HCT116 (cell line): ENCODE data around the gene TCFL5. TPM values are rescaled to one million over a fixed set of nuclear protein-coding genes. Genes with fewer than 3 reads are reported as not detected.

ENCODE experiments used
- ATAC-seq: fragments of 200-7000 bp; cut with Tn5 transposase; 2 replicates; pipeline ENCODE4 v1.9.1; 2020; ENCODE audit warnings: mild to moderate bottlenecking, moderate library complexity
- BruUV-seq: library from RNA; stranded (reverse); fragments of 400-500 nt; replicated peaks from 2 replicates; lab custom pipeline; 2021; lab: Mats Ljungman, UMichigan
- CTCF ChIA-PET: fragments of 300-600 bp; sonication (Branson Sonifier 250); formaldehyde crosslinking; loops from one replicate; lab custom pipeline; 2021; ENCODE audit warnings: antibody characterized with exemption; lab: Charles Lee
- POLR2A ChIA-PET: fragments of 300-600, 350-600 bp; sonication (Branson Sonifier 250); formaldehyde crosslinking; loops from one replicate; lab custom pipeline; 2021; ENCODE audit warnings: antibody characterized with exemption; lab: Charles Lee
- RAD21 ChIA-PET, 2 experiments: fragments of 300-600 bp; sonication (Branson Sonifier 250); formaldehyde crosslinking; loops; one replicate each; lab custom pipeline; 2023; ENCODE audit warnings: low total read pairs in 2 of 2; ENCODE audit not compliant: uncharacterized antibody in 2 of 2, unreplicated experiment in 2 of 2, low non-redundant PET in 1 of 2; lab: Charles Lee
- DNase-seq: peaks from one replicate; pipeline ENCODE4 v3.0.0-alpha.2; 2010; ENCODE audit warnings: low read depth, low spot score
- H2AFZ ChIP-seq: fragments of 200-600 bp; shearing (Covaris generic), sonication (generic); 2 replicates; pipeline ENCODE4 v1.6.1; 2017; ENCODE audit warnings: low read depth, mixed run types, mixed read lengths, antibody characterized with exemption, low read length; ENCODE audit not compliant: poor library complexity, severe bottlenecking
- H3K27ac ChIP-seq: 2 replicates; pipeline ENCODE4 v1.5.1; 2012; ENCODE audit warnings: low read depth, low read length
- H3K27me3 ChIP-seq: fragments of 200-600 bp; sonication (generic); 2 replicates; pipeline ENCODE4 v1.6.1; 2016; ENCODE audit warnings: mixed run types, low read length, mixed read lengths; ENCODE audit not compliant: insufficient read depth
- H3K36me3 ChIP-seq, 2 experiments: fragments of 200-500 bp in 1 of 2; fragments of 200-600 bp in 1 of 2; sonication (Bioruptor generic) in 1 of 2; sonication (generic) in 1 of 2; 2 replicates each; pipeline versions ENCODE4 v1.5.1 to v1.6.1; 2014 to 2016; ENCODE audit warnings: low read length in 2 of 2, inconsistent platforms in 1 of 2, mixed read lengths in 1 of 2, mixed run types in 1 of 2; ENCODE audit not compliant: insufficient read depth in 2 of 2, control insufficient read depth in 1 of 2
- H3K4me1 ChIP-seq, 2 experiments: fragments of 200-600 bp in 1 of 2; sonication (generic) in 1 of 2; 2 replicates each; pipeline versions ENCODE4 v1.5.1 to v1.6.1; 2012 to 2017; ENCODE audit warnings: low read length in 2 of 2, inconsistent platforms in 1 of 2, mild to moderate bottlenecking in 1 of 2, mixed read lengths in 1 of 2, mixed run types in 1 of 2, moderate library complexity in 1 of 2; ENCODE audit not compliant: insufficient read depth in 2 of 2, control insufficient read depth in 1 of 2
- H3K4me2 ChIP-seq: fragments of 200-600 bp; sonication (generic); 2 replicates; pipeline ENCODE4 v1.6.1; 2017; ENCODE audit warnings: mixed run types, low read length, mixed read lengths
- H3K4me3 ChIP-seq, 2 experiments: fragments of 200-600 bp in 1 of 2; sonication (generic) in 1 of 2; replicated peaks in 1 of 2; 2 replicates each; pipeline ENCODE4 v1.5.1; 2011 to 2016; ENCODE audit warnings: low read length in 2 of 2, control low read depth in 1 of 2, low read depth in 1 of 2, mild to moderate bottlenecking in 1 of 2, mixed read lengths in 1 of 2, mixed run types in 1 of 2
- H3K79me2 ChIP-seq: fragments of 200-600 bp; sonication (generic); 2 replicates; pipeline ENCODE4 v1.6.1; 2017; ENCODE audit warnings: mild to moderate bottlenecking, mixed run types, low read length, moderate library complexity, mixed read lengths; ENCODE audit not compliant: insufficient read depth
- H3K9ac ChIP-seq: fragments of 200-600 bp; sonication (generic); 2 replicates; pipeline ENCODE4 v1.6.1; 2016; ENCODE audit warnings: low read length, mixed read lengths
- H3K9me2 ChIP-seq: fragments of 200-600 bp; sonication (generic), shearing (Covaris generic); 2 replicates; pipeline ENCODE4 v1.6.1; 2017; ENCODE audit warnings: mixed run types, mild to moderate bottlenecking, moderate library complexity; ENCODE audit not compliant: insufficient read depth
- H3K9me3 ChIP-seq, 2 experiments: fragments of 200-500 bp in 1 of 2; fragments of 200-600 bp in 1 of 2; sonication (Bioruptor generic) in 1 of 2; sonication (generic) in 1 of 2; 2 replicates each; pipeline ENCODE4 v1.6.1; 2014 to 2017; ENCODE audit warnings: low read length in 2 of 2, mixed read lengths in 2 of 2, inconsistent platforms in 1 of 2, low read depth in 1 of 2, mild to moderate bottlenecking in 1 of 2, mixed run types in 1 of 2, moderate library complexity in 1 of 2; ENCODE audit not compliant: control insufficient read depth in 1 of 2, insufficient read depth in 1 of 2
- H4K20me1 ChIP-seq: fragments of 200-600 bp; sonication (generic), shearing (Covaris generic); 2 replicates; pipeline ENCODE4 v1.6.1; 2017; ENCODE audit warnings: mixed run types, mild to moderate bottlenecking, moderate library complexity; ENCODE audit not compliant: insufficient read depth
- CBX3 ChIP-seq: IDR thresholded peaks from 2 replicates; pipeline ENCODE4 v1.6.1; 2012; ENCODE audit warnings: low read depth
- CEBPB ChIP-seq: IDR thresholded peaks from 2 replicates; pipeline ENCODE4 v1.6.1; 2012; ENCODE audit warnings: low read depth
- CTCF ChIP-seq, 3 experiments: fragments of 200-600 bp in 1 of 3; sonication (generic) in 1 of 3; IDR thresholded peaks in 2 of 3; conservative IDR thresholded peaks in 1 of 3; 2 replicates each; pipeline ENCODE4 v1.5.1; 2012 to 2017; ENCODE audit warnings: low read depth in 2 of 3, low read length in 2 of 3, antibody characterized with exemption in 1 of 3, borderline replicate concordance in 1 of 3, control low read depth in 1 of 3, mild to moderate bottlenecking in 1 of 3, mixed read lengths in 1 of 3, mixed run types in 1 of 3, moderate library complexity in 1 of 3; ENCODE audit not compliant: insufficient read depth in 1 of 3
- ELF1 ChIP-seq: IDR thresholded peaks from 2 replicates; pipeline ENCODE4 v1.6.1; 2012; ENCODE audit warnings: low read depth, borderline replicate concordance
- EZH2 ChIP-seq: fragments of 200-600 bp; sonication (generic); IDR thresholded peaks from 2 replicates; pipeline ENCODE4 v1.6.1; 2017; ENCODE audit warnings: antibody characterized with exemption, mixed run types
- MAX ChIP-seq: IDR thresholded peaks from 2 replicates; pipeline ENCODE4 v1.6.1; 2012
- POLR2AphosphoS5 ChIP-seq: IDR thresholded peaks from 2 replicates; pipeline ENCODE4 v1.6.1; 2011; ENCODE audit warnings: mild to moderate bottlenecking, low read depth, low read length, moderate library complexity
- RAD21 ChIP-seq: IDR thresholded peaks from 2 replicates; pipeline ENCODE4 v1.6.1; 2012; ENCODE audit warnings: low read depth, mild to moderate bottlenecking
- SIN3A ChIP-seq: IDR thresholded peaks from 2 replicates; pipeline ENCODE4 v1.6.1; 2012; ENCODE audit warnings: low read depth
- SP1 ChIP-seq: IDR thresholded peaks from 2 replicates; pipeline ENCODE4 v1.6.1; 2012; ENCODE audit warnings: low read depth
- TCF7L2 ChIP-seq: IDR thresholded peaks from 2 replicates; pipeline ENCODE4 v1.7.0; 2011; ENCODE audit warnings: borderline replicate concordance, inconsistent platforms; ENCODE audit not compliant: insufficient read depth, insufficient read length; ENCODE audit errors: extremely low read depth
- ZBTB33 ChIP-seq: IDR thresholded peaks from 2 replicates; pipeline ENCODE4 v1.6.1; 2011; ENCODE audit warnings: mild to moderate bottlenecking, low read length, moderate library complexity; ENCODE audit not compliant: insufficient replicate concordance; ENCODE audit errors: extremely low read depth
- ZNF274 ChIP-seq: fragments of 200-500 bp; sonication (Bioruptor generic); IDR thresholded peaks from 2 replicates; pipeline ENCODE4 v1.6.1; 2014; ENCODE audit warnings: mild to moderate bottlenecking, low read depth, low read length, inconsistent platforms
- intact Hi-C: fragments of 100-400 bp; cut with micrococcal nuclease; formaldehyde crosslinking; loops from 2 replicates; pipeline ENCODE4 v1.10.0; 2022
- total RNA-seq: library from RNA; stranded (reverse); gene quantifications from one replicate; pipeline ENCODE4 v1.2.1, GENCODE V29; 2021; ENCODE audit not compliant: unreplicated experiment

Gene TCFL5
- total RNA-seq, 1 experiment from 2014 or later, result 20.4 TPM

GRCh38 chr20:62799873-62800272 is 61.7 kb downstream of the TCFL5 start (continued):
- TF ChIP-seq ZNF274 (no peak), SP1 (no peak), ZBTB33 (no peak), POLR2AphosphoS5 (no peak)

GRCh38 chr20:62799459-62799858 is 62.2 kb downstream of the TCFL5 start:
- TSS peak; percentile 20 for BruUV-seq

More at GRCh38 chr20:62799459-62799858, 62.2 kb downstream of the TCFL5 start:
- Histone ChIP-seq H3K9ac (no peak overlapping the region), H3K9me3 (no peaks in the 10 kb centered on the region), H3K9me2 (no peaks in the 10 kb centered on the region), H3K27me3 (no peaks in the 10 kb centered on the region), H3K4me2 (no peak overlapping the region), H3K4me1 (peaks cover 13 to 42% of the 10 kb centered on the region in 2 experiments), H3K27ac (no peak overlapping the region), H4K20me1 (no peaks in the 10 kb centered on the region), H3K36me3 (peaks cover 19 to 37% of the 10 kb centered on the region in 2 experiments; a peak in 3 of 4 replicates), H2AFZ (no peak overlapping the region), H3K4me3 (no peak overlapping the region), H3K79me2 (peaks cover 25% of the 10 kb centered on the region)
- intact Hi-C loops, result no loop called here
- POLR2A ChIA-PET, result no interaction called here
- ATAC-seq, result no peak
- no peak for DNase-seq
- RAD21 ChIA-PET, result no interaction called here
- CTCF ChIA-PET, result no interaction called here
- TF ChIP-seq CEBPB (no peak), MAX (no peak), SIN3A (no peak), RAD21 (no peak), CBX3 (no peak), CTCF (IDR thresholded peaks at IDR 0.05 in 2 of 3, conservative IDR thresholded peaks at IDR 0.05 in 1 of 3; ENCODE audit: borderline replicate concordance in 1 of 3, insufficient read depth in 1 of 3, low read depth in 2 of 3, low read length in 2 of 3) (no peak), ELF1 (no peak), EZH2 (no peak), TCF7L2 (no peak), POLR2AphosphoS5 (no peak)
